Immature natural killer cell (primary cell): Measurements from ENCODE around the gene SFSWAP. TPM values are rescaled to one million over a fixed set of nuclear protein-coding genes. Genes with fewer than 3 reads are reported as not detected.

Experiments used
- DNase-seq, 3 donors: peaks; one replicate each; pipeline ENCODE4 v3.0.0; 2022; ENCODE audit warnings: mixed read lengths in 1 of 3
- H3K27ac Mint-ChIP-seq, 6 donors: one replicate each; pipeline ENCODE4 v1.8.0; 2020; ENCODE audit warnings: mixed read lengths in 6 of 6, mild to moderate bottlenecking in 5 of 6, inconsistent platforms in 4 of 6, moderate library complexity in 3 of 6
- H3K27me3 Mint-ChIP-seq, 3 donors: one replicate each; pipeline ENCODE4 v1.8.0; 2020 to 2021; ENCODE audit warnings: low read depth in 3 of 3, mild to moderate bottlenecking in 3 of 3, mixed read lengths in 3 of 3, moderate library complexity in 3 of 3, inconsistent platforms in 1 of 3
- H3K36me3 Mint-ChIP-seq, 3 donors: one replicate each; pipeline ENCODE4 v1.8.0; 2020; ENCODE audit warnings: mixed read lengths in 3 of 3, inconsistent platforms in 2 of 3, mild to moderate bottlenecking in 2 of 3
- H3K4me1 Mint-ChIP-seq, 2 donors: one replicate each; pipeline ENCODE4 v1.8.0; 2020; ENCODE audit warnings: inconsistent platforms in 2 of 2, mild to moderate bottlenecking in 2 of 2, mixed read lengths in 2 of 2, moderate library complexity in 1 of 2
- H3K4me3 Mint-ChIP-seq, 5 donors: one replicate each; pipeline ENCODE4 v1.8.0; 2020; ENCODE audit warnings: mild to moderate bottlenecking in 5 of 5, mixed read lengths in 5 of 5, inconsistent platforms in 3 of 5, moderate library complexity in 3 of 5
- H3K9me3 Mint-ChIP-seq, 6 donors: one replicate each; pipeline ENCODE4 v1.8.0; 2020; ENCODE audit warnings: mild to moderate bottlenecking in 6 of 6, mixed read lengths in 6 of 6, inconsistent platforms in 4 of 6, moderate library complexity in 3 of 6
- polyA plus RNA-seq, 3 donors: library from polyadenylated mRNA; unstranded; fragments of 300-500 nt; fragmentation: Illumina TruSeq; gene quantifications; one replicate each; pipeline ENCODE4 v1.2.3, GENCODE V29; 2021

Gene SFSWAP
- polyA plus RNA-seq, 3 donors from 2014 or later = 6.0 to 26.2 (median 16.6) TPM

DNA sequence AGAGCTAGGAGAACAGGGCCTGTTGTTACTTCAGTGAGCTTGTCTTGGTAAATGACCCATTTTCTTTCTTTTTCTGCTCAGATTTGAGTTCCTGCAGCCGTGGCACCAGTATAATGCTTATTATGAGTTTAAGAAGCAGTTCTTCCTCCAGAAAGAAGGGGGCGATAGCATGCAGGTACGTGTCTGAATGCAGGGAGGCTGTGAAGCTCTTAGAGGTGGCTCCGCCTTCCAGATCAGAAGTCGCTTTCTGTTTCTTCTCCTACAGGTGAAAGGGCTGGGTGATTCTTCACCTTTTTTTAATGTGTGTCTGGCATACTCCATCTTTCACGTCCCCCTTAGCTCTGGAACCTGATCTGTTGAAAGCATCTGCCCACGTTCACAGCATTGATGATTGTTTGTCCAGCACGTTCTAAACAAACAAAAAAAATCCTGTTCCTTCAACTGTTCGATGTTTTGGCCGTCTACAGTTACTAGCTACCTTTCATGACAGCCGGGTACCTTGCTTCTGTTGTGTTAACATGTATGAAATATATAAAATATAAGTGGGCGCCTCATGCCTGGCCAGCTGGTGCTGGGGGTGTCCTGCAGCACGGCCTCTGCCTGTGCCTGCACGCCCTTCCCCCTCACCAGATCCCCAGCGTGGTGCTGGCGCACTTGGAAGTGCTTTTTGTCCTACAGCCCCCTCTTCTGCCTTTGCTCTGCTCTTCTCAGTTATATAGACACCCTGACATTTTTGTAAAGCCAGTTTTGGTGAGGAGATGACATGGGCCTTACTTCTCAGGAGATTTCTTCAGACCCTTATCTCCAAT lies 44.6 kb downstream of the SFSWAP start:
- Mint-ChIP-seq H3K36me3 (peaks cover 25 to 49% (median 31%) of the 10 kb centered on the region in 3 donors), H3K27me3 (no peaks in the 10 kb centered on the region), H3K4me1 (peaks cover 4 to 11% of the 10 kb centered on the region in 2 donors), H3K9me3 (no peaks in the 10 kb centered on the region), H3K4me3 (no peak overlapping the region), H3K27ac (no peak overlapping the region)
- peak in 2 of 3 donors; percentile 12 for DNase-seq

DNA sequence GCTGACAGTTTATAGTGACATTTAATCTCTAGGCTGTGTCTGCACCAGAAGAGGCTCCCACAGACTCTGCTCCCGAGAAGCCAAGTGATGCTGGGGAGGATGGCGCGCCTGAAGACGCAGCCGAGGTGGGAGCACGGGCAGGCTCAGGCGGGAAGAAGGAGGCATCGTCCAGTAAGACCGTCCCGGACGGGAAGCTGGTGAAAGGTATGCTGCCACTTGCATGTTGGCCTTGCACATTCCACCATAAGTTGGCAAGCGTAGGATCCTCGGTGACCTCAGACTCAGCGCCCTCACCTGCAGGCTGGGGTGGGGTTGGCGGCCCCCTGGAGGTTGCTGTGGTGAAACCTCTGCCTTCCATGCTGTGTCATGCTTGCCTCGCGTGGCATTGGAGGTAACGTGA lies 45.6 kb downstream of the SFSWAP start:
- no peak for DNase-seq
- Mint-ChIP-seq H3K4me1 (peaks cover 6 to 11% of the 10 kb centered on the region in 2 donors), H3K9me3 (no peaks in the 10 kb centered on the region), H3K27me3 (no peaks in the 10 kb centered on the region), H3K36me3 (peaks cover 30 to 52% (median 35%) of the 10 kb centered on the region in 3 donors), H3K27ac (no peak overlapping the region), H3K4me3 (no peak overlapping the region)

DNA sequence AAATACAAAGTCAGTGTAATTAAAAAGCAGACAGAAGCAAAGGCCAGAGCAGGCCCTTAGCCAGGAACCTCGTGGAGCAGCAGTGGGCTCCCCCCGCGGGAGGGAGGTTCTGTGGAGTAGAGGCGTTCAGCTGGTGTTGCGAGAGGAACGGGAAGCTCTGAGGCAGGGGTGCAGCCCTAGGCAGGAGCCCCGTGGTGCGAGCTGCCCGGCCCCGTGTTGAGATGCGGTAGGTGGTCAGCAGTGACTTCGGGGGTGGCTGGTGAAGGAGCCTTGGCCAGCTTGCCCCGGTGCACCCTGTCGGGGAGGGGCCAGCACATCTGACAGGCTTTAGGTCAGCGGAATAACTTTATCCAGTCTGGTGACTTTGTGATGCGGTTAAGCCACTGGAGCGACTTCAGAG lies 46.2 kb downstream of the SFSWAP start:
- no peaks in the 10 kb centered on the region for H3K9me3 Mint-ChIP-seq
- H3K4me3 Mint-ChIP-seq = no peak overlapping the region

DNA sequence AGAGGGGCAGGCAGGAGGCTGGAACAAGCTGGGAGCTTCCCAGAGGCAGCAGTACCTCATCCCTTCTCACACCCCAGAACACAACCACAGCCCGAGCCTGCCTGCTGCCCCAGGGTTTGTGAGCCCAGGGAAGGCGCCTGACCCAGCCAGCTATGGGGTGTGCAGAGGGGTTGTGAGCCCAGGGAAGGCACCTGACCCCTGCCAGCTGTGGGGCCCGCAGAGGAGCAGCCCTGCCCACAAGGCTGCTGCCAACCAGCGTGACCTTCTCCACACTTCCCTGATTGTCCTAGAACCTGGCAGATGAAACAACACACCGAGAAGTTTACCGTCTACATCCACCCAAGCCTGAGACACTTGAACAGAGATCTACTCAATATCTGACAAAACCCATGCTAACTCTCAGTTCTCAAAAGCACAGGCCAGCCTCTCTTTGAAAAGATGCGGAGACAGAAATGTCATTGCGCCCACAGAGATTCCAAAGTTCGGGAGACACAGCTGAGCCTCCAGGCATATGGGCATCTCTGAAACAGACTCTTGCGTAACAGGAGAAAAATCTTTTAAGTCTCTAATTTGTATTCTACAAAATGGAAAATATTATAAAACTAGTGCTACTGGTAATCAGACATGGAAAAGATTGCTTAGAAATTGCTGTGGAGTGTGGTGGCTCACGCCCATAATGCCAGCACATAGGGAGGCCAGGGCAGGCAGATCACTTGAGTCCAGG lies 47.3 kb downstream of the SFSWAP start:
- peak overlapping the region in 1 of 6 donors; percentile 20 for H3K27ac Mint-ChIP-seq
- peaks cover 0 to 3% (median 0%) of the 10 kb centered on the region in 3 donors for H3K27me3 Mint-ChIP-seq

More for the DNA sequence above, 46.2 kb downstream of the SFSWAP start:
- peaks cover 27 to 52% (median 35%) of the 10 kb centered on the region in 3 donors for H3K36me3 Mint-ChIP-seq
- DNase-seq = no peak
- peaks cover 6 to 9% of the 10 kb centered on the region in 2 donors for H3K4me1 Mint-ChIP-seq
- H3K27ac Mint-ChIP-seq = no peak overlapping the region
- H3K27me3 Mint-ChIP-seq = no peaks in the 10 kb centered on the region

DNA sequence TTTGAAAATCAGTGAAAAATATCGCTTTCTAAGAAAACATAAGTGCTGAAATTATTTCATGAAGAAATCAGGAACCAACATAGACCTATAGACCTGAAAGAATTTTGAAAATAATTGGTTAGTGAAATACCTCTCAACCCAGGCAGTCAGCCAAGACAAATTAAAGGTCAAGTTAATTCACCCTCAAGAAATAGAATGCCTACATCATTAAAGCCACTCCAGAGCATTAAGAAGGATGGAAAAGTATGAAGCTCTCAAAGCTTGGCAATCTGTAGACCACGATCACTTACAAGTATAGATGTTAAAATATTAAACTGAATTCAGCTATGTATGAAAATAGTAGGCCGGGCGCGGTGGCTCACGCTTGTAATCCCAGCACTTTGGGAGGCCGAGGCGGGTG lies 48.3 kb downstream of the SFSWAP start:
- Mint-ChIP-seq H3K4me1 (peaks cover 0 to 2% of the 10 kb centered on the region in 2 donors), H3K27ac (no peak overlapping the region), H3K36me3 (peaks cover 20 to 43% (median 32%) of the 10 kb centered on the region in 3 donors), H3K4me3 (no peak overlapping the region), H3K27me3 (peaks cover 0 to 3% (median 0%) of the 10 kb centered on the region in 3 donors), H3K9me3 (no peaks in the 10 kb centered on the region)
- DNase-seq = no peak

More for the DNA sequence above, 47.3 kb downstream of the SFSWAP start:
- DNase-seq = no peak
- Mint-ChIP-seq H3K4me3 (no peak overlapping the region), H3K9me3 (no peaks in the 10 kb centered on the region), H3K36me3 (peaks cover 23 to 52% (median 32%) of the 10 kb centered on the region in 3 donors), H3K4me1 (peaks cover 0 to 2% of the 10 kb centered on the region in 2 donors)

DNA sequence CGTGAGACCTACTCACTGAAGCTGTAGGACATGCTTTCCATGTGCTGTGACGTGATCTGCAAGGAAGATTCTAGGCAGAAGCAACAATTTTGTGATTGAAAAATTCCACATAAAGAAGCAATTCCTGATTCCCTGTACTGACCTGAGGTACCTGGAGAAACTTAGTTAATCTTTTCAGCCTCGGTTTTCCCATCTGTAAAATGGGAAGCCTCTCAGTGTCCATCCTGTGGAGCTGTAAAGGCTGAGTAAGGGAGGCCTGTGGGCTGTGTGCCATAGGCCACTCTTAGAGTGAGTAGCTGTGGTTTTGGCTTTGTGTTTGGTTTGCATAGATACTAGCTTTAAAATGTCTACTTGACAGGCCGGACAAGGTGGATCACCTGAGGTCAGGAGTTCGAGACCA lies 50.7 kb downstream of the SFSWAP start:
- H3K36me3 Mint-ChIP-seq = peaks cover 16 to 40% (median 29%) of the 10 kb centered on the region in 3 donors
- H3K9me3 Mint-ChIP-seq = no peaks in the 10 kb centered on the region

DNA sequence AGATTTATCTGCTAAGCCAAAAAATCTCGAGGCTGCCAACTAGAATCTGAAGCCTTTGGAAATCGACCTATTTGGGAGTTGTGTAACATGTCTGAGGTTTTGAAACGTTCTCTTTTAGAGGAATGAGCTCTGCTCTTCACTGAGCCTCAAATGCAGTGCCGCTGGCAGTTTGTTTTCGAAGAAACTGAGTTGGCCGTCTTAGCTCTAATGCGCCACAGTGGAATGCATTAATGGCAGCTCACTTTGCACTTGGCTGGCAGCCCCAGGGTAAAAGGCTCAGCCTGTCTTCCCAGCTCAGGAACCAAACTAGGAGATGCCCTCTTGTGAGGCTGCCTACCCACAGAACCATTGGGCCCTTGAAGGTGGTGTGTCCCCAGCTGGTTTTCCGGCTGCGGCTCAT lies 53.8 kb downstream of the SFSWAP start:
- Mint-ChIP-seq H3K27ac (no peak overlapping the region), H3K9me3 (no peaks in the 10 kb centered on the region), H3K36me3 (peaks cover 20 to 48% (median 27%) of the 10 kb centered on the region in 3 donors), H3K27me3 (peaks cover 0 to 3% (median 0%) of the 10 kb centered on the region in 3 donors), H3K4me1 (peaks cover 0 to 2% of the 10 kb centered on the region in 2 donors), H3K4me3 (no peak overlapping the region)
- DNase-seq = no peak

More for the DNA sequence above, 50.7 kb downstream of the SFSWAP start:
- no peak overlapping the region for H3K27ac Mint-ChIP-seq
- H3K4me3 Mint-ChIP-seq = no peak overlapping the region
- no peak for DNase-seq
- peaks cover 0 to 2% of the 10 kb centered on the region in 2 donors for H3K4me1 Mint-ChIP-seq
- H3K27me3 Mint-ChIP-seq = peaks cover 0 to 3% (median 0%) of the 10 kb centered on the region in 3 donors

DNA sequence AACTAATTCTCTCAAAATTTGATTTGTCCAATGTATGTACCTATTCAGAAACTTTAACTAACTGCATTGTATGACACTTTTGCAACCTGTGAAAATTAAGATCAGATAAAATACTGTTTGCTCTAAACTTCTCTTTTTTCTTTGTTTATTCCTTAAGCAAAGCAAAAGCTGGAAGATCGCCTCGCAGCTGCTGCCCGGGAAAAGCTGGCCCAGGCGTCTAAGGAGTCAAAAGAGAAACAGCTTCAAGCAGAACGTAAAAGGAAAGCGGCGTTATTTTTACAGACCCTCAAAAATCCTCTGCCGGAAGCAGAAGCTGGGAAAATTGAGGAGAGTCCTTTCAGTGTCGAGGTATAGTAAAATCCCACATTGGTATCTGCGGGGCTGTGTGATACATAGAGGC lies 55.1 kb downstream of the SFSWAP start:
- Mint-ChIP-seq H3K36me3 (peaks cover 21 to 53% (median 30%) of the 10 kb centered on the region in 3 donors), H3K4me1 (peaks cover 0 to 2% of the 10 kb centered on the region in 2 donors), H3K27ac (no peak overlapping the region), H3K27me3 (peaks cover 0 to 3% (median 0%) of the 10 kb centered on the region in 3 donors), H3K4me3 (no peak overlapping the region), H3K9me3 (no peaks in the 10 kb centered on the region)
- no peak for DNase-seq

DNA sequence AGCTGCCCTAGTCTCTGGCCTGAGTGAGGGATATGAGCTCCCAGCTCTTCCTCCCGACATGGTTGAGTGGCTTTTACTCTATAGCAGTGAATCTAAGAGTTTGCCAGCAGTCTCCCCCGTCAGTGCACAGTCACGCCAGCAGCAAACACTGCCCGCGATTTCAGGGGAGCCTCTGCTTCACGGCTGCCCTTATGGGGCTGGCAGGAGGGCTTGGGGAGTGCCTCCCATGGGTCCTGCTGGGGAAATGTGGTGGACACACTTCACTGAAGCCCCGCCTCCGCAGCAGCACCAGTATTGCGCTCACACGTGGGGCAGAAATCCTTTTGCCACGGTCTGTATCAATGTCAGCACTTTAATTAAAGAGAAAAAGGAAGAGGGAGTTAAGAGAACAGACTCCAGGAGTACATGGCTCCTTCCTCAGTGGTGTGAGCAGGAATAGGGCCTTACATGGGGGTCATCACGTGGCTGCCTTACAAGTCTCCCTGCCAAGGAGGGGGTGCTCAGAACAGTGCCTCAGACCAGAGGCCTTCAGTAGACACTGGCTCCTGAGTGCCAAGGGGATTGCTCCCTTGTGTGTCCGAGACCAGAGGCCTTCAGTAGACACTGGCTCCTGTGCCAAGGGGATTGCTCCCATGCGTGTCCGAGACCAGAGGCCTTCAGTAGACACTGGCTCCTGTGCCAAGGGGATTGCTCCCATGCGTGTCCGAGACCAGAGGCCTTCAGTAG lies 55.7 kb downstream of the SFSWAP start:
- Mint-ChIP-seq H3K36me3 (peaks cover 16 to 54% (median 27%) of the 10 kb centered on the region in 3 donors), H3K27me3 (peaks cover 0 to 3% (median 0%) of the 10 kb centered on the region in 3 donors), H3K4me1 (no peaks in the 10 kb centered on the region), H3K4me3 (no peak overlapping the region), H3K9me3 (no peaks in the 10 kb centered on the region), H3K27ac (no peak overlapping the region)
- no peak for DNase-seq

DNA sequence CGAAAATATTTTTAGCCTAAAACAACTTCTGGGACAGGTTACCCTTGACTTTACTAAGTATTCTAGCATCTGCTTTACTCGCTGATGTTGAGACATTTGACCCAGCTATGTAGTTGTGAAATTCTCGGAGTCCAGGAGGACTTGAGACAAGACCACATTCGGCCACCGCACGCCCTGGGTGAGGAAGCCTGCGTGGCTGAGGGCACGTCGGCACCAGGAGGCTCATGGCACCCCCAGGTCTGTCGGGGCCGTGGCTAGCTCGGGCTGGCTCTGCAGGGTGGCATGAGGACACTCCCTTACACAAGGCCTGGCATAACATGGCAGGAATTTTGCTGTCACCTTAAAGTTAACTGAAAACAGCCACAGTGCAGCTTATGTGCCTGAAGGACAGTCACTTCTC lies 59.2 kb downstream of the SFSWAP start:
- H3K36me3 Mint-ChIP-seq = peaks cover 19 to 60% (median 36%) of the 10 kb centered on the region in 3 donors
- no peaks in the 10 kb centered on the region for H3K9me3 Mint-ChIP-seq
- H3K4me1 Mint-ChIP-seq = peaks cover 8 to 19% of the 10 kb centered on the region in 2 donors
- DNase-seq = no peak
- H3K27me3 Mint-ChIP-seq = peaks cover 0 to 2% (median under 1%) of the 10 kb centered on the region in 3 donors
- no peak overlapping the region for H3K4me3 Mint-ChIP-seq
- H3K27ac Mint-ChIP-seq = no peak overlapping the region

DNA sequence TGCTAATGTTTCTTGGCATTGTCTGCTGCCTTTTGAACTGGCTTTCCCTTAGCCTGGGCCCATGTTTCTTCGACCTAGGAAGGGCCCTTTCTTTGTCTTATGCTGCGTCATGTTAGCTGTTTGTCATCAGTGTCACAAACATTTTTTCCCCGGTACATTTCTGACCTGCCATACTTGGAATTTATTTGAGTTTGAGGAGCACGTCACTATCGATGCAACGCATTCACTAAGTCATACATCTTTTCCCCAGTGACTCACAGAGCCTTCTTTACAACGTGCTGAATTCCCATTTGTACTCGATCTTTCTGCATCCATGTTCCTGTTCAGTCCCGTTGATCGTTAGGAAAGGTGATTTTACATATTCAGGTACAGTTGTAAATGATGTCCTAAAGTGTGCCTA lies 61.1 kb downstream of the SFSWAP start:
- Mint-ChIP-seq H3K27me3 (peaks cover 0 to 2% (median 2%) of the 10 kb centered on the region in 3 donors), H3K4me1 (peaks cover 8 to 19% of the 10 kb centered on the region in 2 donors), H3K4me3 (no peak overlapping the region)

DNA sequence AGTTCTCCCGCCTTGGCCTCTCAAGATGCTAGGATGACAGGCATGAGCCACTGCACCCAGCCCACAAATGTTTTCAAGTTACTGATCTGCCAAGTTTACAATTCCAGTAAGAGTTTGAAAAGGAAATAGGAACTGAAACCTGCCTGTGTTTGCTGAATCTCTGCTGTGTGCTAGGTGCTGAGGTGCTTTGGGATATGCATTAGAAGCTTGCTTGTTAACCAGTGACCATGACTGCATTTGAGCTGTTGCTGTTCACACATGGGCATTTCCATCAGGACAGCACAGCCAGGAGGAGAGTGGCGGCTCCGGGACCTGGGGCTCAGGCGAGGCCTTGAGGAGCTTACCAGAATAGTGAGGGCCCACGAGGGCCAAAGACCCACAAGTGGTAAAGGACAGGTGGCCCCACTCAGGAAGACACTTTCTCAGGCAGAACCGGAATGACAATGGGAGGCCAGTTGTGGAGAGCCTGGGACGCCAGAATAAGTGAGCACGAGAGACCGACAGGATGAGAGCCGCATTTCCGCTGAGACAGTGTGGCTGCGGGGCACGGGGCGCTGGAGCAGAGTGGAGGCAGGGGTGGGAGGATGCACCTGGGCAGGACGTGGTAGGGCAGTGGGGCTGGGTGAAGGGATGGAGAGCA lies 62.8 kb downstream of the SFSWAP start:
- no peak for DNase-seq

More for the DNA sequence above, 61.1 kb downstream of the SFSWAP start:
- H3K27ac Mint-ChIP-seq = no peak overlapping the region
- DNase-seq = no peak
- peaks cover 13 to 53% (median 28%) of the 10 kb centered on the region in 3 donors for H3K36me3 Mint-ChIP-seq
- H3K9me3 Mint-ChIP-seq = no peaks in the 10 kb centered on the region

More for the DNA sequence above, 62.8 kb downstream of the SFSWAP start:
- Mint-ChIP-seq H3K27ac (peak overlapping the region in 5 of 6 donors; percentile 31 to 70 (median 46)), H3K36me3 (peaks cover 12 to 48% (median 17%) of the 10 kb centered on the region in 3 donors), H3K9me3 (no peaks in the 10 kb centered on the region), H3K4me1 (peaks cover 8 to 19% of the 10 kb centered on the region in 2 donors), H3K27me3 (peaks cover 0 to 2% (median 2%) of the 10 kb centered on the region in 3 donors), H3K4me3 (no peak overlapping the region)
